ENCODE measurements around the gene CACNA2D3.

CACNA2D3 gene

DNA sequence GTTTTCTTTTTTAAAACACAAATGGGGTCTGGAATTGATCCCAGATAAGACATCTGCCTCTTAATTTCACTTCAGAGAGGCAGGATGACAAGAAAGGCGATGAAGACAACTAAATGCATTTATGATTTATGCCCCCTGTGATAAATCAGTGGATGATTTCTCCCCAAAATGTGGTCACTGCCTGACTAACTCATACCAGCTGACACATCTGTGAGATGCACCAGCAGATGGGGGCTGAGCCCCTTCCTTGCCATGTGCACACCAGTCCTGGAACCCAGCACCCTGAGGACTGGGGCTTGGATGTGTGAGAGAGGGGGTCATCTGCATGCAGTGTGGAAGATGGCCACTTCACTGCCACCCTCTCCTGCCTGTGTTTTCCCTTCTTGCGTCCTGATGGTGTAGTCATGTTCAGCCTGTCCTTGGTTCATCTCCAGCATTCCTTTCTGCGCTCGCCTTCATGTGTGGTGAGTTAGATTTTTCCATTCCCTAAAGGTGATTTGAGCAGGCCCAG, 541.2 kb downstream of the CACNA2D3 start:
- DNase-seq (ENCODE audit: low read depth in 1 of 2, low spot score in 1 of 2): no peak
- in situ Hi-C loops (cut with HindIII; ENCODE audit: low pct_unique_long_range_greater_than_20kb, low sequenced_read_pairs): no loop called here
- TF ChIP-seq JUND (IDR thresholded peaks at IDR 0.05; ENCODE audit: low read depth): no peak

DNA sequence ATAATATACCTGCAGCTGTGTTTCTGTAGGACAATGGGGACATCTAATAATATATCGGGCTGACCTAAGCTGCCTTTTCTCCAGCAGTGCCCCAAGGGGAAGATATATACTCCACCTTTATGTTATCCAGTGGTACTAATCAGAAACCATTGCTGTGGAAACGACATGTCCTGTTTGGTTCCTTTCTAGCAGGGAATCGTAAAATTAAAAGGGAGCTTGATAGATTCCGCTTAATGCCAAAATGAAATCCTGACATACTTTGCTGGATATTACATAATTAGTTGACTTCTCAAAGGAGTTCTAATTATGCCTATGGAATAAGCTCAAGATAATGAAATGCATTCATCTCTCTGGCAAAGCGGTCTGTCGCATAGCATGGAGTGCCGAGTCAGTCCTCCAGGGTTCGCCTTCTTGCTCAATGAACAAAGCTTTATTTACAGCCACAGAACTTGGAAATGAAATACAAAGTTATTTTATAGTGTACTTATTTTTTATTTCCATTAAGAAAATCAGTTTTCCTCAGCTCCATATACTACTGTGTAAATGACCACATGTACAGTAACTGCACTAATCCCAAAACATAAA, 542.8 kb downstream of the CACNA2D3 start:
- no peak for TF ChIP-seq JUND (IDR thresholded peaks at IDR 0.05; ENCODE audit: low read depth)
- in situ Hi-C loops (cut with HindIII; ENCODE audit: low pct_unique_long_range_greater_than_20kb, low sequenced_read_pairs): no loop called here
- no peak for DNase-seq (ENCODE audit: low read depth in 1 of 2, low spot score in 1 of 2)

- in situ Hi-C loops (cut with HindIII; ENCODE audit: low pct_unique_long_range_greater_than_20kb, low sequenced_read_pairs): no loop called here
- no peak for TF ChIP-seq JUND (IDR thresholded peaks at IDR 0.05; ENCODE audit: low read depth)
- DNase-seq (ENCODE audit: low read depth in 1 of 2, low spot score in 1 of 2): no peak
Measured at GRCh38 chr3:54668236-54668635, 545.9 kb downstream of the CACNA2D3 start.

DNA sequence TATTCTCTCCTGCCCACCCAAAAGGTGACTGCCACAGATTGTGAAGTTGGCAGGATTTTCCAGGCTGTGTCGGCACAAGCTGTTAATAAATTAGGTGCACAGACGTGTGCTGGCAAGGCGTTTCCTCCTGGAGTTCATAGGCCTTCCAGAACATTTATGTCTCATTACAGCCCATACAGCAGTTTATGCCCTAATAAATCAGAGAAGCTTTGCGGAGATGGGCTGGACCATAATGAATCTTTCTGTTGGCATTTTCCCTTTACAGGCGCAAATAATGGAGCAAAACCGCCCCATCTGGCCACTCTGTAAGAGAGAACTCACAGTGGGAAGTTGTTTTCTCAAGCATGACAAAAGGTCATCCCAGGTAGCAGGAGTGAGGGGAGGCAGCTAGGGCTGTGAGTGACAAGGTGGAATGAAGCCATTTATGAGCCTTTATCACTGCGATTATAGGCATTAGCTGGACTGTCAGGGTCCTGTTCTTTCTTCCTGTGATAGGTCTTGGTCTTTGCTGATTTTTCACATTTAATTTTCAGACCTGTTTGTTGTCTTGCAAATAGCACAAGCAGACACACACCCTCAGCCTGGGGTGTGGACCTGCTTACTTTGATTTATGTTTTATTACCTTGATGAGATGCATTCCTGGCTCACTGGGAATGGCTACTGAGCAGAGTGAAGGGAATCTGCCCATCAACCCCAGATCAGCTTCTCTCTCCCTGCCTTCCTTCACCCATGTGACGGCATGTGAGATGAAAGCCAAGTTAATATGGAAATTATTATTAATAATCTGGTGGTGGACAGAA, 548.0 kb downstream of the CACNA2D3 start:
- no peak for DNase-seq (ENCODE audit: low read depth in 1 of 2, low spot score in 1 of 2)
- in situ Hi-C loops (cut with HindIII; ENCODE audit: low pct_unique_long_range_greater_than_20kb, low sequenced_read_pairs): no loop called here
- TF ChIP-seq JUND (IDR thresholded peaks at IDR 0.05; ENCODE audit: low read depth): no peak

DNA sequence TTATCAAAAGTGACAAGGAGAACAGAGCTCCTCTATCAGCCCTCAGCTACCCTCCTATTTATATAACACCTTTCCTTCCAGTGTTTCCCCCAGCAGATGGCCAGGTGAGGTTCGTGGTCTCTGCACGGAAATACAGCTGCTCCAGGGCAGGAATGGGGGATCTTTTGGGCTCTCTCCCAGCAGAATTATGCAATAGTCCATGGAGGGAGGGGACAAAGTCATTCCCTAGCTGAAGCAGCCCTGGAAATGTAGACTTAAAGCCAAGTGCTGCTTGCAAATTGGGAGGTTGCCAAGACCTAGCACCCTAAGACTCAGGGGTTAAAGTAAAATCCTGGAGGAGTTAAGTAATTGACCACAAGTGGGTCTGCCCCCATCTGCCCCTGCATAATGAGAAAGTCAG, 549.2 kb downstream of the CACNA2D3 start:
- TF ChIP-seq JUND (IDR thresholded peaks at IDR 0.05; ENCODE audit: low read depth): no peak
- in situ Hi-C loops (cut with HindIII; ENCODE audit: low pct_unique_long_range_greater_than_20kb, low sequenced_read_pairs): no loop called here
- DNase-seq (ENCODE audit: low read depth in 1 of 2, low spot score in 1 of 2): no peak

GRCh38 chr3:54676087-54676486, 553.7 kb downstream of the CACNA2D3 start:
- in situ Hi-C loops (cut with HindIII; ENCODE audit: low pct_unique_long_range_greater_than_20kb, low sequenced_read_pairs): no loop called here
- no peak for DNase-seq (ENCODE audit: low read depth in 1 of 2, low spot score in 1 of 2)
- no peak for TF ChIP-seq JUND (IDR thresholded peaks at IDR 0.05; ENCODE audit: low read depth)

DNA sequence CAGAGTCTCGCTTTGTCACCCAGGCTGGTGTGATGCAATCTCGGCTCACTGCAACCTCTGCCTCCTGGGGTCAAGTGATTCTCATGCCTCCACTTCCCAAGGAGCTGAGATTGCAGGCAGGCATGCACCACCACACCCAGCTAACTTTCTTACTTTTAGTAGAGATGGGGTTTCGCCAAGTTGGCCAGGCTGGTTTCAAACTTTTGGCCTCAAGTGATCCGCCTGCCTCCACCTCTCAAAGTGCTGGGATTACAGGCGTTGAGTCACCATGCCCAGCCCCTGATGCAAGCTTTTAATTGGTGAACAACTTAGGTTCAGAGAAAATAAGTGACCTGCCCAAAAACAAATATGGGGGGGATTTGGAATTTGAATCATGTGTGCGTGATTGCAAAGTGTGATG, 559.4 kb downstream of the CACNA2D3 start:
- in situ Hi-C loops (cut with HindIII; ENCODE audit: low pct_unique_long_range_greater_than_20kb, low sequenced_read_pairs): no loop called here
- no peak for DNase-seq (ENCODE audit: low read depth in 1 of 2, low spot score in 1 of 2)
- TF ChIP-seq JUND (IDR thresholded peaks at IDR 0.05; ENCODE audit: low read depth): no peak

DNA sequence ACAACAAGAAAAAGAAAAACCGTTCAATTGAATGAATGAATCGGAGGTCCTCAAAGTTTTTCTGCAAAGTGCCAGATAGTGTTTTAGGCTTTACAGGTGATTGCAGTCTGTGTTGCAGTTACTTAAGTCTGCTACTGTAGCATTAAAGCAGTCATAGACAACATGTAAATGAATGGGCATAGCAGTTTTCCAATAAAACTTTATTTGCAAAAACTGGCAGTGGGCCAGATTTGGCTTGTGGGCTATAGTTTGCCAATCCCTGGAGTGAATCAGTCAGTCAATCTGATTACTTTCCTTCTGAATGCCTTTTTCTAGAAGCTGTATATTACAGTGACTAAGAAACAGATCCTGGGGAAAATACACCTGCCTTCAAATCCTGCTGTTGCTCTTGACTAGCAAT, 562.9 kb downstream of the CACNA2D3 start:
- no peak for TF ChIP-seq JUND (IDR thresholded peaks at IDR 0.05; ENCODE audit: low read depth)
- no peak for DNase-seq (ENCODE audit: low read depth in 1 of 2, low spot score in 1 of 2)
- in situ Hi-C loops (cut with HindIII; ENCODE audit: low pct_unique_long_range_greater_than_20kb, low sequenced_read_pairs): no loop called here

GRCh38 chr3:54691289-54691771, 569.0 kb downstream of the CACNA2D3 start:
- no peak for TF ChIP-seq JUND (IDR thresholded peaks at IDR 0.05; ENCODE audit: low read depth)
- in situ Hi-C loops (cut with HindIII; ENCODE audit: low pct_unique_long_range_greater_than_20kb, low sequenced_read_pairs): no loop called here
- DNase-seq (ENCODE audit: low read depth in 1 of 2, low spot score in 1 of 2): no peak

DNA sequence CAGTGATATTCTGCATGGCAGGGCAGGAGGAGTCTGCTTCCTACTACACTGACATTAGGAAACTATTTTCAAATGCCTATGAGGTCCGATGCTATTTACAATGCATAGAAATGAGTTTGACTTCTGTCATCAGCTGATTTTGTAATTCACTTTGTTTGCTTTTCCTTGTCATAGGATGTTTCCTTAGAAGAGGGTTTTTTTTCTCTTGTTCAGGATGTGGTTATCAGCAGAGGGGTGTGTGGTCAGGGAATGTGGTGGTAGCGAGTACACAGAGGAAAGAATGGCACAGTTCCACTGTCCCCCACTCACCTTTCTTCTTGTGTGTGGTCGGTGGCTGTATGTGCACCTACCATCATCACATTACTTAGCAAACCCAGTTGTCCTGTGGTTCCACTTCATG, 574.0 kb downstream of the CACNA2D3 start:
- no peak for TF ChIP-seq JUND (IDR thresholded peaks at IDR 0.05; ENCODE audit: low read depth)
- in situ Hi-C loops (cut with HindIII; ENCODE audit: low pct_unique_long_range_greater_than_20kb, low sequenced_read_pairs): no loop called here
- no peak for DNase-seq (ENCODE audit: low read depth in 1 of 2, low spot score in 1 of 2)

- no peak for TF ChIP-seq JUND (IDR thresholded peaks at IDR 0.05; ENCODE audit: low read depth)
- DNase-seq (ENCODE audit: low read depth in 1 of 2, low spot score in 1 of 2): no peak
- in situ Hi-C loops (cut with HindIII; ENCODE audit: low pct_unique_long_range_greater_than_20kb, low sequenced_read_pairs): no loop called here
Measured at GRCh38 chr3:54698054-54698453, 575.7 kb downstream of the CACNA2D3 start.

- DNase-seq (ENCODE audit: low read depth in 1 of 2, low spot score in 1 of 2): no peak
- in situ Hi-C loops (cut with HindIII; ENCODE audit: low pct_unique_long_range_greater_than_20kb, low sequenced_read_pairs): no loop called here
- TF ChIP-seq JUND (IDR thresholded peaks at IDR 0.05; ENCODE audit: low read depth): no peak
Measured at GRCh38 chr3:54703923-54704322, 581.6 kb downstream of the CACNA2D3 start.

DNA sequence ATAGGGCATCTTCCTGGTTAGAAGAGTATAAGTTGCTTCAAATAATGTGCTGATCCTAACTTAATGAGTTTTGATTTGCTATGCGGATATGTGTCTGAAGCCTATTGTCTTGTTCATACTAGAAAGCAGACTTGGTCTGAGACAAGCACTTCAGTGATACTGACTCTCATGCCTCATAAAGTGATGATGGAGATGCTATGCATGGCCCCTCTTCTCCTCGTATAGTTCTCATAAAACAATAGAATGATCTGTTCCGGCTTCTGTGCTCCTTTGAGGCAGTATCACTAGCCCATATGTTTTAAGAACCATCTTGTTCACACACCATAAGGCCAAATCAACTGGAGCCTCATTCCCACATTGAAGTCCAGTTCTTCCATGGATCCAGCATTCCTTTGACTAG, 583.4 kb downstream of the CACNA2D3 start:
- TF ChIP-seq JUND (IDR thresholded peaks at IDR 0.05; ENCODE audit: low read depth): no peak

More for the DNA sequence above, 583.4 kb downstream of the CACNA2D3 start:
- DNase-seq (ENCODE audit: low read depth in 1 of 2, low spot score in 1 of 2): no peak
- in situ Hi-C loops (cut with HindIII; ENCODE audit: low pct_unique_long_range_greater_than_20kb, low sequenced_read_pairs): no loop called here

Data from T47D (cell line).